Nephron progenitor cell (in vitro differentiated cells): ENCODE results near the gene KCNMA1.

ENCODE experiments used
- DNase-seq: peaks from one replicate; pipeline ENCODE4 v3.0.0; 2021
- H3K27ac Mint-ChIP-seq: 2 replicates; pipeline ENCODE4 v1.8.0; 2021; ENCODE audit warnings: mild to moderate bottlenecking, moderate library complexity, mixed read lengths
- H3K27me3 Mint-ChIP-seq: 2 replicates; pipeline ENCODE4 v1.8.0; 2021; ENCODE audit warnings: mild to moderate bottlenecking, low read depth, mixed read lengths; ENCODE audit not compliant: poor library complexity
- H3K36me3 Mint-ChIP-seq: 2 replicates; pipeline ENCODE4 v1.8.0; 2021; ENCODE audit warnings: low read depth, mixed read lengths
- H3K4me1 Mint-ChIP-seq: 2 replicates; pipeline ENCODE4 v1.8.0; 2021; ENCODE audit warnings: mixed read lengths
- H3K4me3 Mint-ChIP-seq: 2 replicates; pipeline ENCODE4 v1.8.0; 2021; ENCODE audit warnings: mild to moderate bottlenecking, moderate library complexity, mixed read lengths
- H3K9me3 Mint-ChIP-seq: 2 replicates; pipeline ENCODE4 v1.8.0; 2021; ENCODE audit warnings: mild to moderate bottlenecking, moderate library complexity, mixed read lengths
- TF ChIP-seq, protein P1 (sequence below): fragments of 200-600 bp; sonication (generic); IDR thresholded peaks from 2 replicates; pipeline ENCODE4 v1.5.0; 2021; ENCODE audit warnings: antibody characterized with exemption

KCNMA1 gene

DNA sequence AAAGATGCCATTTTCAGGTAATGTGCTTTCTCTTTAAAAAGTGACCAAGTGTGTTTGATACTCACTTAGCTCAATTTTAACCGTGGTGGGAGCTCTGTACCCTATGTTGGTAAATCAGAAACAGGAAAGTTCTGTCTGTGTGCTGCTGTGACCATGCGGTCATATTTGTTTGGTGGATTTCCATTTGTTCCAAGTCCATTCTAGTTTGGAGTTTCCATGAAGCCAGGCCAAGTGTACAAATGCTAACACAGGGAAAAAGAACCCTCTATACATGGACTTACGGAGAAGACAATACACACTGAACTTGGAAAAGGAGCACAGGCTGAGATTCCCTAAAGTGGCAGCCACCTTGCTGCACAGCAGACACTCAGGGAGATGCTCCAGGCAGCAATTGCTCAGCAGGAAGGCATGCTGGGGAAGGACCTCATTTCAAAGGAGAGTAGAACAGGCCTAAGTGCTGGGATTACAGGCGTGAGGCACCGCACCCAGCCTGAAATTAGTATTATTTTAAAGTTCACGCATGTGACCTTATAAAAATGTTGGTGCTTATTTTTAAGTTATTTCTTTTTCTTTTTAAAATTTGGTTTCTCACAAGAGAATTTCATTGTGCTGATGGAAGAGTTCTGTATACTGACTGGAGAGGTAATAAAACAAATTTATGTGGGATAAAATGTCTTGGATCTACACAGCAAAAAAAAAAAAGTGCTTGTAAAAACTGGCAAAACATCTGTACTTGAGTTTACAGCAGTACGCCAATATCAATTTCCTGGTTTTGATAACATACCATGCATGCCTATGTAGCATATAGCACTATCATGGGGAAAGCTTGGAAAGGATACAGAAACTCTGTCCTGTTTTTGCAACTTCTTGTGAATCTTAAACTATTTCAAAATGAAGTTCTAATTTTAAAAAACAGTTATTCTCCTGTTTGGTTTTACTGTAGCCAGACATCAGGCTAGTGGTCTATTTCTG is 436.2 kb downstream of the KCNMA1 start:
- Mint-ChIP-seq H3K4me1 (peaks cover 25% of the 10 kb centered on the region), H3K27me3 (peaks cover 14% of the 10 kb centered on the region), H3K27ac (no peak overlapping the region), H3K9me3 (peaks cover 14% of the 10 kb centered on the region), H3K4me3 (no peak overlapping the region), H3K36me3 (peaks cover 7% of the 10 kb centered on the region)
- no peak for DNase-seq
- TF ChIP-seq, protein P1, sequence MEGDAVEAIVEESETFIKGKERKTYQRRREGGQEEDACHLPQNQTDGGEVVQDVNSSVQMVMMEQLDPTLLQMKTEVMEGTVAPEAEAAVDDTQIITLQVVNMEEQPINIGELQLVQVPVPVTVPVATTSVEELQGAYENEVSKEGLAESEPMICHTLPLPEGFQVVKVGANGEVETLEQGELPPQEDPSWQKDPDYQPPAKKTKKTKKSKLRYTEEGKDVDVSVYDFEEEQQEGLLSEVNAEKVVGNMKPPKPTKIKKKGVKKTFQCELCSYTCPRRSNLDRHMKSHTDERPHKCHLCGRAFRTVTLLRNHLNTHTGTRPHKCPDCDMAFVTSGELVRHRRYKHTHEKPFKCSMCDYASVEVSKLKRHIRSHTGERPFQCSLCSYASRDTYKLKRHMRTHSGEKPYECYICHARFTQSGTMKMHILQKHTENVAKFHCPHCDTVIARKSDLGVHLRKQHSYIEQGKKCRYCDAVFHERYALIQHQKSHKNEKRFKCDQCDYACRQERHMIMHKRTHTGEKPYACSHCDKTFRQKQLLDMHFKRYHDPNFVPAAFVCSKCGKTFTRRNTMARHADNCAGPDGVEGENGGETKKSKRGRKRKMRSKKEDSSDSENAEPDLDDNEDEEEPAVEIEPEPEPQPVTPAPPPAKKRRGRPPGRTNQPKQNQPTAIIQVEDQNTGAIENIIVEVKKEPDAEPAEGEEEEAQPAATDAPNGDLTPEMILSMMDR = no peak

DNA sequence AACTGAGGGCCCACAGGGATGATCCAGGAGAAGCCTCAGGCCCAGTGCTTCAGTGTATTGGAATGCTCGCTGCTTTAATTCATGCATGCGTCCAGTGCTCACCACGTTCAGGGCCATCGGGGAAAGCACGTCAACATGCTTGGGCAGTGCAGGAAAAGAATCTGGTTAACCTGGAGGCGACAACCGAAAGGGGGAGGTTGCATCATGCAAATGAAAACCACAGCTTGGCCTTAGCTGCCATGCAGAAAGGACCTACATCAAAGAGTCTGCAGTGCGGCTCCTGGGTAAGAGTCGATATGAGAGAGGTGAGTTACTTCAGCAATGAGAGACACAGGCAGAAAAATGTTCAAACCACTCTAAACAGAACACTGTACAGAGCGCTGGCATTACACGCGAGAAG is 440.1 kb downstream of the KCNMA1 start:
- Mint-ChIP-seq H3K27me3 (peaks cover 12% of the 10 kb centered on the region), H3K9me3 (no peaks in the 10 kb centered on the region), H3K36me3 (no peaks in the 10 kb centered on the region), H3K4me3 (no peak overlapping the region), H3K4me1 (peaks cover 15% of the 10 kb centered on the region), H3K27ac (no peak overlapping the region)
- TF ChIP-seq, protein P1 = no peak
- DNase-seq = no peak

DNA sequence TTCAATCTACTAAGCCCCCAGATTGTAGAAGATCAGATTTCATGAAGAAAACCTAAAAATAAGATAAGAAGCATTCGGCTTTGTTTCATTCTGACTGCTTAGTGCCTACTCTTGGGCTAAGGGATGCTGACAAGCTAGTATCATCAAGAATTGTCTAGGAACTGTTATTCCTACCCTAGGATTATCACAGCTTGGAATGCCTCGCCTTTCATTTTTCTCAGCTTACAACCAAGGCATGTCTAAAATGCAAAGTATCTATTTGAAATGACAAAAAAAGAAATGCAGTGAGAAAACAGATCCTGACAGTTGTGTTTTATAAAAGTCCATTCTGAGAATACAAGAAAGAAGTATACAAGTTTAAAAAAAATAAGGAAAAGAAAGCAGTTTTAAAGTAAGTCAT is 441.0 kb downstream of the KCNMA1 start:
- TF ChIP-seq, protein P1 = no peak
- H3K9me3 Mint-ChIP-seq = no peaks in the 10 kb centered on the region
- H3K4me1 Mint-ChIP-seq = peaks cover 16% of the 10 kb centered on the region
- H3K27ac Mint-ChIP-seq = no peak overlapping the region
- DNase-seq = no peak
- H3K27me3 Mint-ChIP-seq = peaks cover 9% of the 10 kb centered on the region
- no peaks in the 10 kb centered on the region for H3K36me3 Mint-ChIP-seq
- H3K4me3 Mint-ChIP-seq = no peak overlapping the region

DNA sequence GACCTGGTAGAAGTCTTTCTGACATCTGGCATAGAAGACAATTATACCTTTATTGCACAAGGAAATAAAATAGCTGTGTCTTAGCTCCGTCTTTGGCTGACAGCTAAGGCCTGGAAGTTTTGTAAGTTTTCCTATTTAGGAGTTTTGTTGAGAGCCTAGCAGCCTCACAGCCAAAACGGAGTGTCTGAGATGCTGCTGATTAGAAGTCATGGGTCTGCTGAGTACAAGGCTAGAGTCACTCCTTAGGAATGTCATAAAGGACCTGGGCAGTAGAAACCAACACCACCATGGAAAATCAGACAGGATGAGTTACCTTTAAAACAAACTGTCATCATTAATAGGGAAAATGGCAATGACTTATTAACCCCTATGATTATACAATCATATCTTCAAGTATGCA is 442.5 kb downstream of the KCNMA1 start:
- Mint-ChIP-seq H3K36me3 (no peaks in the 10 kb centered on the region), H3K27ac (no peak overlapping the region), H3K9me3 (no peaks in the 10 kb centered on the region), H3K27me3 (peaks cover 6% of the 10 kb centered on the region), H3K4me1 (peaks cover 8% of the 10 kb centered on the region), H3K4me3 (no peak overlapping the region)
- no peak for DNase-seq
- TF ChIP-seq, protein P1 = no peak

DNA sequence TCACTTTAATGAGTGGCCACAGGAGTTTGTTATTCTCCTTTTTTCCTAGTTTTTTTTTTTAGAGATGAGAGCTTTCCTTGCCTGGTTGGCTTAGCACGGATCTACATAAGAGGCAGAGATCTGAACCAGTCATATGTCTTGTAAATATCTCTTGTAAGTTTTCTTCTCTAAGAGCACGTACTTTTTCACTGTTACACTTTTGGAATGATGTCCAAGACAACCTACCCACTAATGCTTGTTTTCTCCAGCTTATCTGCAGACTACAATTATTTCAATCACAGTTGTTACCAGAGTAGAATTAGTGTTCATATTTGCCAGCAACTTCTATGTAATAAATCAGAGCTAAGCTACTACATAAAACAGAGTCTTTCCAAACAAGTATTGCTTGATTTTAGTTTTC is 444.6 kb downstream of the KCNMA1 start:
- H3K4me3 Mint-ChIP-seq = no peak overlapping the region
- no peaks in the 10 kb centered on the region for H3K36me3 Mint-ChIP-seq
- TF ChIP-seq, protein P1 = no peak
- H3K4me1 Mint-ChIP-seq = peaks cover 9% of the 10 kb centered on the region
- peaks cover 6% of the 10 kb centered on the region for H3K27me3 Mint-ChIP-seq
- DNase-seq = no peak
- H3K27ac Mint-ChIP-seq = no peak overlapping the region
- no peaks in the 10 kb centered on the region for H3K9me3 Mint-ChIP-seq

DNA sequence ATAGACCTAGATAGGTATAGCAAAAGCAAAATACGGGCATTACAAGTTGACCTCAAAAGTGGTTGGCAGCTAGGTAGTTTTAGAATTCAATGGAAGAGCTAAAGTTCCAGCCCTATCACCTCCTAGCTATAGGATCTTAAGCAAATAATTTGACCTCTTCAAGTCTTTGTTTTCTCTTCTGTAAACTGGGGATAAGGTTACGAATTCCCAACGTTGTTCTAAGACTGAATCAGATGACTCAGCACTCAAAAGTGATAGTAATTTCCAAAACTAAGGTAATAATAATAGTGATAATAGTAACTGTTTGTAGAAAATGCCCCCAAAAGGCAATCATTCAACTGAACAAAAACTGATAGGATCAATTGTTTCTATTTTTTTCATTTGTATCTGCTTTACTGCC is 445.2 kb downstream of the KCNMA1 start:
- TF ChIP-seq, protein P1 = no peak
- peaks cover 15% of the 10 kb centered on the region for H3K4me1 Mint-ChIP-seq

More for the DNA sequence above, 445.2 kb downstream of the KCNMA1 start:
- H3K36me3 Mint-ChIP-seq = no peaks in the 10 kb centered on the region
- H3K9me3 Mint-ChIP-seq = no peaks in the 10 kb centered on the region
- DNase-seq = no peak
- peaks cover 5% of the 10 kb centered on the region for H3K27me3 Mint-ChIP-seq
- H3K27ac Mint-ChIP-seq = no peak overlapping the region
- no peak overlapping the region for H3K4me3 Mint-ChIP-seq
